Renal cortical epithelial cell (primary cell): ENCODE results near the gene JSRP1. TPM values are rescaled to one million over a fixed set of nuclear protein-coding genes. Genes with fewer than 3 reads are reported as not detected.

Experiments used
- DNase-seq: peaks from one replicate; pipeline ENCODE4 v3.0.0-alpha.2; 2011; ENCODE audit warnings: low read depth
- total RNA-seq: library from RNA; depleted of rRNA; stranded (reverse); fragments of >200 nt; gene quantifications from 2 replicates; pipeline ENCODE4 v1.2.3, GENCODE V29; 2014

The JSRP1 gene
- total RNA-seq, 1 donor from 2014 or later = not detected

- DNase-seq = peak; percentile 38
Observed at GRCh38 chr19:2266183-2266993, 10.2 kb upstream of the JSRP1 start.

- DNase-seq = no peak
Observed at GRCh38 chr19:2261438-2262172, 5.4 kb upstream of the JSRP1 start.

- DNase-seq = peak; percentile 55
Observed at GRCh38 chr19:2260341-2260805, 4.2 kb upstream of the JSRP1 start.

- DNase-seq = no peak
Observed at GRCh38 chr19:2259336-2259735, 3.1 kb upstream of the JSRP1 start.

GRCh38 chr19:2255112-2255845 lies 938 bp downstream of the JSRP1 start:
- DNase-seq = no peak

GRCh38 chr19:2254064-2254872 lies 1.9 kb downstream of the JSRP1 start:
- no peak for DNase-seq

- no peak for DNase-seq
Observed at GRCh38 chr19:2253106-2254063, 2.8 kb downstream of the JSRP1 start.

- DNase-seq = no peak
Observed at GRCh38 chr19:2252797-2253105, 3.5 kb downstream of the JSRP1 start.

GRCh38 chr19:2252055-2252796 lies 4.0 kb downstream of the JSRP1 start:
- no peak for DNase-seq

GRCh38 chr19:2251106-2252054 lies 4.8 kb downstream of the JSRP1 start:
- no peak for DNase-seq

- DNase-seq = no peak
Observed at GRCh38 chr19:2250766-2251105, 5.5 kb downstream of the JSRP1 start.

GRCh38 chr19:2249880-2250765 lies 6.1 kb downstream of the JSRP1 start:
- DNase-seq = no peak

- DNase-seq = no peak
Observed at GRCh38 chr19:2249010-2249866, 7.0 kb downstream of the JSRP1 start, which contains the start of gene AMH. AMH (plus strand) TSS chr19:2249323; CDS start chr19:2249333, 10 bp downstream.

GRCh38 chr19:2248136-2249009 lies 7.8 kb downstream of the JSRP1 start:
- no peak for DNase-seq

- no peak for DNase-seq
Observed at GRCh38 chr19:2247433-2248101, 8.7 kb downstream of the JSRP1 start.
